ENCODE measurements around the gene SEC16A.
"Not testable (repeated sequence)": the region's sequence is repeated elsewhere in the genome, so short reads cannot be mapped to it uniquely, and the experiment has no call there.

SEC16A gene

DNA sequence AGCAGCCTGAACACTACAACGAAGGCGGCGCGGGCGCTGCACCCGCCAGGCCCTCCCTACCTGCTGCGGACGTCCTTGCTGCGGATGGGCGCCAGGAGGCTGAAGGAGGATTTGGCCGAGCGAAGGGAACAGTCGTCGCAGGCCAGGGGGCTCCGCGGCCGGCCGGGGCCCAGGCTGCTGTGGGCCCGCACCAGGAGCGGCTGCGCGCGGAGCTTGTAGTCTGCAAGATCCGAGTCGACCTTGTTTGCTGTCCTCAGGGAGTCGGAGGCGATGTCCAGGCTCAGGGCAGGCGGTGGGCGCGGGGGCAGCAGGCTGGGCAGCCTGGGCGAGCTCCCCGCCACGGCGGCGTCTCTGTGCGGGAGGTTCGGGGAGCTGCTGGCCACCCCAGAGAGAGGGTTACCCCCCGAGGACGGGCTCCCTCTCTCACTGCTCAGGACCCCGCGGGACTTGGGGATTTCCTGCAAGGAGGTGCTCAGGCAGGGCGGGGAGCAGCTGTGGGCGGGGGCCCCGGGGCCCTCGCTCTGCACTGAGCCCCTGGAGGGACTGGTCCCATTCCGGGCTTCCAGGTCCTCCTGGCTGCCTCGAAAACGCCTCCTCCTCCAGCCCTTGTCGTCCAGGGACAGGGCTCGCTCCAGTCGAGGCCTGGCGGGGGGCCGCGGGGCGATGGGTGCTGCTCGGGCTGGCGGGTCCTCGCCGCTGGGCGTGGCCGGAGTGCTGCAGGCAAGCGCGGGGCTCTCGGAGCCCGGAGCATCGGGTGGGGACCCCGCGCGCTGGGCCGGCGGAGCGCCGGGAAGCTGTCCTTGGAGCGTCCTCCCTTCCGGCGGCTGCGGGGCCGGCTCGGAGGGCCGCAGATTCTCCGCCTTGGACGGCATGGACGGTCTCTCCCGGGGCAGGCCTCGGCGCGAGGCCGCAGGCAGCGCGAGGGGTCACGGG lies 44.0 kb downstream of the SEC16A start:
- DNase-seq (ENCODE audit: low read depth in 2 of 2) = peak; percentile 39 to 44

DNA sequence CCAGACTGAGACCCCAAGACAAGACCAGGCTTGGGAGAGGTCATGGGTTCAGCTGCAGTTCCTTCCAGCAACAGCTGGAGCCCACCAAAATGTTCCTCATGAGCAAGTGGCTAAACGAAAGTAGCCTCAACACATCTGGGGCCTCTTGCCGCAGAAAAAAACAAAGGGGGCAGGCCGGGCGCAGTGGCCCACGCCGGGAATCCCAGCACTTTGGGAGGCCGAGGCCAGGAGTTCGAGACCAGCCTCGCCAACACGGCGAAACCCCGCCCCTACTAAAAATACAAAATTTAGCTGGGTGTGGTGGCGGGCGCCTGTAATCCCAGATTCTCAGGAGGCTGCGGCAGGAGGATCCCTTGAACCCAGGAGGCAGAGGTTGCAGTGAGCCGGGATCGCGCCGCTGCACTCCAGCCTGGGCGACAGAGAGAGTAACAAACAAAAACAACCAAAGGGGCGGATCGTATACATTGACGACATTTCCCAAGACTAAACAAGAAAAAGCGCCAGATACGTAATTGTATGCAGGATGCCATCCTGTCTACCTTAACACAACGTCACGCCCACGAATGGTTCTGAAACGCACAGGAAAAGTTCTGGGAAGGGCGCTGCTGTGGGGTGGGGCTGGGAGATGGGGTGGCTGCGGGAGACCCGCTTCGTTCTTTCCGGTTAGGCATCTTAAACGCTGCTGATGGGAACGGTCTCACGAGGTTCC lies 44.8 kb downstream of the SEC16A start:
- no peak for DNase-seq (ENCODE audit: low read depth in 2 of 2)

DNA sequence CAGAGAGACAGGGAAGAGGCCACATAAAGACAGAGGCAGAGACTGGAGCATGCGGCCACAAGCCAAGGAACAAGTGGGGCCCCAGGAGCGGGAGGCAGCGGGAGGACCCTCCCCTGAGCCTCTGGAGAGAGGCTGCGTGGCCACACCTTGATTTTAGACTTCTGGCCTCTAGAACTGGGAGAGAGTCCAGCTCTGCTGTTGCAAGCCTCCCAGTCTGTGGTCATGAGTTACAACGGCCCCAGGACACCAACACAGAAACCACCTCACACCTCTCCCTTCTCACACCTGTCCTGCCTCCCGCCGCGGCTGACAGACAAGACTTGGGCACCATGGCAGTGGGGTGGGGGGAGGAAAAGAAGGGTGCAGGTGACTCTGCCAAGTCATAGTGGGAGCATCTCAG lies 45.4 kb downstream of the SEC16A start:
- DNase-seq (ENCODE audit: low read depth in 2 of 2) = no peak

DNA sequence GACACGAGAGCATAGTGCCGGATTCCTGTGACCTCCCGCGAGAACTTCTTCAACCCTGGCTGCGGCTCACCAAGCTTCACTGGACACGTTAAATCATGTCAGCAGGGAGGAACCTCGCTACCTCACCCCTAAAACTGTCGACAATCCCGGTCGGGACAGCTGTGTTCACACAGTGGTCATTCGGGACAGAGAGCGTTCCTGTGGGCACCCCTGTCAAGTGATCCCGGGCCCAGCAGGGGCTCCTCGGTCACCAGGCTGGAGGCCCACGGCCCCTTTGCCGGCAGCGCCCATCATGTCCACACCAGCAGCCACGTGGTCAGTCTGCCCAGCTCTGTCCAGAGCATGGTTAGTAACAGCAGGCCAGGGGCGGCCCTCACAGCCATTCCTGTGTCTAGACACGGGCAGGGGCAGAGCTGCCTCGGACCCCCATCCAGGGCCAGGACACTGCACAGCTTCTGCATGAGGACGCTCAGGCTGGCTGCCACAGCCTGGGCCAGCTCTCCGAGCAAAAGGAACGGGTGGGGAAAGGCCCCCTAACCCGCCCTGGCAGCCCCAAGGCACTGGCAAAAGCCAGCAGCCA lies 46.7 kb downstream of the SEC16A start:
- no peak for DNase-seq (ENCODE audit: low read depth in 2 of 2)

DNA sequence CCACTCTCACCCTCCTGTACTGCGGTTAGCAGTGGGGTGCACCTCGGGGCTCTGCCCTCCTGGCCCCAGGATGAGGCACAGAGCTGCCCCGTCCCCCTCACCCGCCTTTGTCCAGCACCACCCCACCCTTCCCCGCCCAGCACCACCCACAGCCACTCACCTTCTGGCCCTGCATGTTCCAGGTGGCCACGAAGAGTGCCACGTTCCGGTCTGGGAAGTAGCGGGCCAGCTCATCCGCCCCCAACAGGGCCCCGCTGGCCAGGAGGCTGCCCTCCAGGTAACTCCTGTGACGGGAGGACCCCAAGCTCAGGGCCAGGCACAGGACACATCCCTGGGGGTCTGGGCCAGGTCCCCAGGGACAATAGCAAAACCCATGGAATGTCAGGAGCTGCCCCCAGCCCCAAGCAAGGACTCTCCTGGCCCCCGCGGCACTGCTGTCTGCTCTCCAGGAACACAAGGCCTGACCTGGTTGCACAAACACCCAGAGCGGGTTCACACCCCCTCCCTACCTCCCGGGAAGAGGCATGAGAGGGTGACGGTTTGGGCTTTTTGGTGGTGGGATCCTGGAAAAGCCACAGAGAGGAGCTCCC lies 48.2 kb downstream of the SEC16A start:
- no peak for DNase-seq (ENCODE audit: low read depth in 2 of 2)

DNA sequence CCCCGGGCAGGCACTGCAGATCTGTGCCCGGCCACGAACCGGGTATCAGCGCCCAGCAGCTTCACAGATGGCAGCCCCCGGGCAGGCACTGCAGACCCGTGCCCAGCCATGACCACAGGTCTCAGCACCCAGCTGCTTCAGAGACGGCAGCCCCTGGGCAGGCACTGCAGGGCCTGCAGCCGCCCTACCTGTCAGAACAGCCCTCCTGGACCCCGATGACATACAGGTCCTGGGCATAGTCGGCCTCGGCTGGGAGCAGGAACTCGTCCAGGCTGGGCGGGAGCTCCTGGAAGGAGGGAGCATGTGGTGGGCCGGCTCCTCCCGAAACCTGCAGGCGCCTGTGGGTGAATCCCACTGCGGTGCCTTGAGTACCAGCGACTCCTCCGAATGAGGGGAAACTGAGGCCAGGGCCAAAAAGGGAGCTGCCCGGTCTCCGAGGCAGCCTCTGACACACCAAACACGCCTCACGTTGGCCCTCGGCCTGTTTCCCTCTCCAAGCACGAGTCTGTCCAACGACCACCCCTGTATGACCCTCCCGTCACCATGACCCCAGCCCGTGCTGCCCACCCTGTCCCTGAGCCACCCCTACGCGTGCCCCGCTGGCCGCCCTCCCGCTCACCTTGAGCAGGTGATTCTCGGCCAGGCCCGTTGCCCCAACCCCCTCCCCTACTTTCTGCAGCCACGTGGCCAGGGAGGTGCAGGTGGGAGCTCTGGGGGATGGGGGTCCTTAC lies 48.8 kb downstream of the SEC16A start:
- DNase-seq (ENCODE audit: low read depth in 2 of 2) = no peak

DNA sequence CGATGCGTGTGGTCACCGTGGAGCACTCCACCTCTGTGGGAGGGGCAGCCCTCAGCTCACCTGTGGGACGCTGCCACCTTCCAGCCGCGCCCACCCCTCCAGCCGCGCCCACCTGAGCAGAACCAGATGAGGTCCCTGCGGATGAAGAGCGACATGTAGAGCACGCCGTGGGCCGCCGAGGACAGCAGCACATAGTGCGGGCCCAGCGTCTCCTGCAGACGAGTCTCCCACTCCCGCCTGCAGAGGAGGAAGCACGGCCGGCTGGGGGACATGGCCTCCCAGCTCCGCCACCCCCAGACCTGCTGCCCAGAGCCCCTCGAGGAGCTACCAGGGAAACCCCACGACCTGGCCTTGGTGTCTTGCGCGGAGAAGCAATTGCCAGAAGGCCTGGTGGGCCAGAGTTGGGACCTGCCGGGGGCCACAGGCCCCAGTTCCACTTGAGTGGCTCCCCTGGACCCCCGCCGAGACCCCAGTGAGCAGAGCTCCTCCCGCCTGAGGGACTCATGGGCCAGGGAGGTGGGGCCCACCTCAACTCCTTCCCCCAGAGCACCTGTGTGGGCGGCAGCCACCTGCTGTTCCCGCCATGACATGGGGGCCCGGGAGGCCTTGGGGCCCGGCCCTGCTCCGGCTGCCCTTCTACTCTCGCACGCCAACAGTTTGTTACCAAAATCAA lies 49.7 kb downstream of the SEC16A start:
- no peak for DNase-seq (ENCODE audit: low read depth in 2 of 2)

DNA sequence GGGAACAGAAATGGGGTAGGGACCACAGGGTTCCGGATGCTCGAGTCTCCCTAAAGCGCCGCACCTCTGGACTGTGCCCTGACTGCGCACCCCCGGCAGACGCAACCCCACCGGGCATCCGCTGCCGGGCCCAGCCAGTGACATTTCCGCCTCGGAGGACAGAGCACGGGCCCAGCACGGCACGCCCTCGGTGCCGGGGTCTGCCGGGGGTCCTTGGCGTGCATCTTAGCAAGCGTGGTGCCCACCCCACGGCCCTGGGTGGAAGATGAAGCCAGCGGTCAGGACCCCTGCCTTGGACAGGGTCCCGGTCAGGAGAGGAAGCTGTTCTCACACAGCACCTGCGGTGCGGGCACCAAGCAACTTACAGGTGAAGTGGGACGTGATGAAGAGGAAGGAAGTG lies 50.2 kb downstream of the SEC16A start:
- no peak for DNase-seq (ENCODE audit: low read depth in 2 of 2)

DNA sequence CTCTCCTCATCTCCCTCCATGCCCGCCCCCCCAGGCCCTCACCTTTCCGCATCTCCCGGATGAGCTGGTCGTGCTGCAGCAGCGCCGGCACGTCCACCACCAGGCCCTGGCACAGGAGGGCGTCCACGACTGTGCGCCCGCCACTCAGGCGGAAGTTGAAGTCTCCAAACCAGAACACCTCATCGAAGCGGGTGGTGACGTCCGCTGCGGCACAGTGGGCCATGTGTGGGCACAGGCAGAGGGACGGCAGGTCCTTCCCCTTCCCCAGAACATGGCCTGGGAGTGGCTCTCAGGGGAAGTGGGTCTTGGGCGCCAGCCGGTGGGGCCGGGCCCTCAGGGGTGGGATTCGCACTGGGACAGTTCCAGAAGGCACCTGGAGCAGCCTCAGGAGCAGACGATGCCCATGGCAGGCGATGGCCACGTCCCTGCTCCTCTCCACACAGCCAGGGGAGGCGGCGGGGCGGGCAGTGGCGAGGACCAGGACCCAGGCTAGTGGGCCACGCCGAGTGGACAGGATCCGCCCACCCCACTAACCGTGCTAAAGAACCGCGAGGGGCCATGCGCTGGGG lies 51.0 kb downstream of the SEC16A start:
- no peak for DNase-seq (ENCODE audit: low read depth in 2 of 2)

DNA sequence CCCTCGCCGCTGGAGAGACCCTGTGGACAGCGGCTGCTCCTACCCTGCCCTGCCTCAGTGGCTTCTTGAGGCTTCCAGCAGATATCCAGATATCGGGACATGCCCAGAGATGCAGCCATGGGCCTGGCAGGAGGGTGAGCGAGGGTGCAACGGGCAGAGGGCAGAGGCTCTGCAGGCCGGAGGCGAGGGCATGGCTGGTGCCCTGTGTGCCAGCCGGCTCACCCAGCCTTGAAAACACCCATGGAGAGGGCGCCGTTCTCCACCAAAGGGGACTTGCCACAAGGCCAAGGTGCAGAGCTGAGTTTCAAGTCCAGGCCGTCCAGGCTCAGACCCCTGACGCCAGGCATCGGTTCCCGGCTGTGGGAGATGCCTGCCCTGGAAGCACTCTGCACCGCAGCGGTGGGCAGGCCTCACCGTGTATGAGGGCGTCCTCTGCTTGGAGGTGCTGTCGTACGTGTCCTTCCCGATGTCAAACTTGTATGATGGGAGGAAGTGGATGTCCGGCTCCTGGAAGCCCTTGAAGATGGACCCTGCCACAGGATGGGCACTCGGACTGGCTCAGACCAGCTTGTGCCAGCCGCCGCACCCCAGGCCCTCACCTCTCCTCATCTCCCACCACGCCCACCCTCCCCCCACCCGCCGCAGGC lies 52.1 kb downstream of the SEC16A start:
- no peak for DNase-seq (ENCODE audit: low read depth in 2 of 2)

DNA sequence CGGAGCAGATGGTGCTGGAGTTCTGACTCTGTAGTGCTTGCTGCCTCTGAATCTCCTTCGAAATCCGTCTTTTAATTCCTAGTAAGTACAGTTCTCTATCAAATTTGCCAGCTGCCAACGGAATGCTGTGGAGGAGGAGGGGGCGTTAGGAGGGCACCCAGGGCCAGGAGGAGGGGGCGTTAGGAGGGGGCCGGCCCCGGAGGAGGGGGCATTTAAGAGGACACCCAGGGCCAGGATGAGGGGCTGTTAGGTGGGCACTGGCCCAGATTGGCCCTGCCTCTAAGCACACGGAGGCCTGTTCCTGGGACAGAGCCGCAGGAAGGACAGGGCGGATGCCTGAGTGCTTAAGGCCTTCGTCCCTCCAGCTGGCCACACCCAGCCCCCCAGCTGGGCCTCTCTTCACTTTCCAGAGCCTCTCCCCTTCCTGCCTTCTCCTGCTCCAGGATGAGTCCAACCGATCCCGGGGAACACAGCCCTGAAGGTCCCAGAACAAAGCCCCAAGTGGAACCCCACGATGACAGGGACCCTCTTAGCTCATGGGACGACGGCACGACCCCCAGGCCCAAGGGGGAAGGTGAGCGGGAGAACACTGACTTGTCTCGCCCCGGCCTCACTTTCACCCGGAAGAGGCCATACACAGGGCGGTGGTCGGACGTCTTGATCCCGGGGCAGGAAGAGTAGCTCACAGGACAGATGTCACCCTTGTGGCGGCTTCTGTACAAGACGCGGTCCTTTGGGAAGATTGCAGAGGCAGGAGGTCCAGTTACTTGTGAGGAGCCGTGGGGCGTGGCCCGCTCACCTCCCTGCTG lies 53.0 kb downstream of the SEC16A start:
- no peak for DNase-seq (ENCODE audit: low read depth in 2 of 2)

DNA sequence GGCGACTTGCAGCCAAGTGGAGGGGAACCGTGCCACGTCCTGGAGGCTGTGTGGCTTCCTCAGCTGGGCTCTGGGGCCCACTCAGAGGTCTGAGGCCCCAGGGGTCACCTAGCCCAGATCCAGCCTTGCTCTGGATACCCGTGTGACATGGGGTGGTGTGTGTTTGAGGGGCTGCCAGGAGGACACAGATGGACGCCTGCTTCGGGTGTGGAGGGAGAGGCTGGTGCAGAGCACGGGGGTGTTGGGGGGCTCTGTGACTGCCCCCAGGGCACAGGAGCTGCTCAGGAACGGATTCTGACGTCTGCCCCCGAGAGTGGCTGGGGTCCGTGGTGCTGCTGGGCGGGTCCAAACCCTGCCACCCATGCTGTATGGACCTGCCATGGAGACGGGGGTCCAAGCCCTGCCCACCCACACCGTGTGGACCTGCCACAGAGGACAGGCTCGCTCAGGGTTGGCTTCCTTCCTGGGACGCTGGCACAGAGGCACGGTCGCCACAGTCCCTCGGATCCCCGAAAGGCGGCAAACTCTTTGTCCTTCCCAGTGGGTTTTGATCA lies 53.7 kb downstream of the SEC16A start:
- DNase-seq (ENCODE audit: low read depth in 2 of 2) = no peak

DNA sequence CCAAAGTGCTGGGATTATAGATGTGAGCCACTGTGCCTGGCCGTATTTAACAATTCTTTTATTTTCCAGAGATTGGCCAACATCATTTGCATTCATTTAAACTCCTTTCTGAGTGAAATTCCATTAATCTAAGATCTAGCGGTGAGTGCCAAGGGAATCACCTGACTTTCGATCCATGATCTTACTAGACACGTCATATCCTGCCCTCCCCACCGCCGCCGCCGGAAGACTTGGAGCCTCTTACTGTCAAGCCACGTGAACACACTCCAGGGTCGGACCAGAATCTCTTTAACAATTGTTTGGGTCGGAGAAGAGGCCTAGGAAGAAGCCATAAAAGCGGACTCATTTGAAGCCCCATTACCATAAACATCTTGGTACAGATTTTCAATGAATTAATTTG lies 56.1 kb downstream of the SEC16A start:
- no peak for DNase-seq (ENCODE audit: low read depth in 2 of 2)

DNA sequence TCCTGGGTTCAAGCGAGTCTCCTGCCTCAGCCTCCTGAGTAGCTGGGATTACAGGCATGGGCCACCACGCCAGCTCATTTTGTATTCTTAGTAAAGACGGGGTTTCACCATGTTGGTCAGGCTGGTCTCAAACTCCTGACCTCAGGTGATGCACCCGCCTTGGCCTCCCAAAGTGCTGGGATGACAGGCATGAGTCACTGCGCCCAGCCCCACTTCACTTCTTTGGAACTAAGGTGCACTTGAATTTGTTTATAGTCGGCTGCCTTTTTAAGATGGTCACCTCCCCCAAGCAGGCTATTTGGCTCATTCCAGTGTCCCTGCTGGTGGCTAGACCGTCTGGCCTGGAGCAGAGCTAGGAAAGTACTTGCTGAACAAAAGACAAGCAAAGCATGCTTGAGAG lies 57.5 kb downstream of the SEC16A start:
- not testable (repeated sequence) for DNase-seq (ENCODE audit: low read depth in 2 of 2)

DNA sequence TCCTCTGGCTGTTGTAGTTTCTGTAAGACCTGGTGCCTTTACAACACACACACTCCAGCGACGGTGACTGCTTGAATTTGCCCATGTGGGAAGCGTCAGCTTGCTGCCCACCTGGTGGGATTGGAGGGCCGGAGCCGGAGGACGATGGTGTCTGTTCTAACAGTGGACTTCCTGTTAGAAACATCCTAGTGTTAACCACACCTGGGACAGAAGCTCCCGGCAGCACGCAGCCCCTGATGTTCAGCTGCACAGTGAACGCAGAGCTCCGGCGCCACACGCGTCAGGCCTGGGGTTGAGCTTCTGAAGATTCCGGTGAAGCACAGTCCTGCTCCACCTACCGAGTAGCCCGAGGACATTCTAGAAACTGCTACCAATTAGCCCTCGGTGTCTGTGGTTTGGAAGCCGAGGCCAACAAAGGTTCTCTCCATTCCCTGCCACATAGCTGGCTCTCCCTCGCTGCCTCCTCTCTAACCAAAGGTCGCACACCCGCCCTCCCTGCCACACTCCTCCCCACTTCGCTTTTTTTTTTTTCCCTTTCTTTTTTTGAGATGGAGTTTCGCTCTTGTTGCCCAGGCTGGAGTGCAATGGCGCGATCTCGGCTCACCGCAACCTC lies 58.0 kb downstream of the SEC16A start:
- DNase-seq (ENCODE audit: low read depth in 2 of 2) = no peak

DNA sequence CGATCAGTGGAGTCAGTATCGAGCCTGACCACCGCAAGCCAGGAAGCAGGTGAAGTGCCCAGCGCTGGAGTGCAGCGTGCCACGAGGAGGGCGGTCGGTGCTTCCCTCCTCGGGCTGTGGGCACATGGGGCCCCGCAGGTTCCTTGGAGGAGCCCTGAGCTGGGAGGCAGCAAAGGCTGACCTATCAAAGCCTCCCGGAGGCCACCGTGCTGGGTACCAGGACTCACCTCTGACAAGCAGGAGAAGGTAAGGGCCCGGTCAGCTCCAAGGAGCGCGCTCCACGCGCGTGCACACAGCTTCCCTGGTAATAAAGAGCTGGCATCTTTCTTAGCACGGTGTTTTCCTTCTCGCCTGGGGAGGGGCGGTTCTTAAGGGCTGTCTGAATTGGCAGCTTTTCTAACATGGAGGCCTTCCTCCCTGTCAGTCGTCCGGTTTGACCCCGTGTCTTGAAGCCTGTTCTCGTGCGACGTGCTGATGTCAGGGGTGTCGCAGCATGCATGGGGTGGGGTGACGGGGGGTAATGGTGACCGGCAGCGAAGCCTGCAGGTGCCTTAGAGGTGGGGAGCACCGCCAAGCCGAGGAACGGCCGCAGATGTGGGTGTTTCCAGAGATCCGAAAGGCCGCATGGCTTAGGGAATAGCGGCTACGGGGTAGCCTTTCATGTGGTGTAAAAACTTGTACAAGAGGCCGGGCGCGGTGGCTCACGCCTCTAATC lies 59.3 kb downstream of the SEC16A start:
- DNase-seq (ENCODE audit: low read depth in 2 of 2) = no peak

DNA sequence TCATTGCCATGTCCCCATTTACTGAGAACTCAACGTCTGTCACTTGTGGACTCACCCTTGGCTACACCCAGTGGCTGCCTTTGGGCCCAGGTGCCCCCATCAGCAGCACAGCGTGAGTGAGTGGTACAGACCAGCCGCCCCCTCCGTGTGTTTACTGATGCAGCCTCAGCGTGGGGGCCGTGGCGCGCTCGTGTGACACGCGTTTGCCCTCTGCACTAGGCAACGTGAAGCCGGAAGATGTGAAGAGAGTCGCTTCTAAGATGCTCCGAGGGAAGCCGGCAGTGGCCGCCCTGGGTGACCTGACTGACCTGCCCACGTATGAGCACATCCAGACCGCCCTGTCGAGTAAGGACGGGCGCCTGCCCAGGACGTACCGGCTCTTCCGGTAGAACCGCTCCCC lies 60.0 kb downstream of the SEC16A start:
- DNase-seq (ENCODE audit: low read depth in 2 of 2) = no peak

DNA sequence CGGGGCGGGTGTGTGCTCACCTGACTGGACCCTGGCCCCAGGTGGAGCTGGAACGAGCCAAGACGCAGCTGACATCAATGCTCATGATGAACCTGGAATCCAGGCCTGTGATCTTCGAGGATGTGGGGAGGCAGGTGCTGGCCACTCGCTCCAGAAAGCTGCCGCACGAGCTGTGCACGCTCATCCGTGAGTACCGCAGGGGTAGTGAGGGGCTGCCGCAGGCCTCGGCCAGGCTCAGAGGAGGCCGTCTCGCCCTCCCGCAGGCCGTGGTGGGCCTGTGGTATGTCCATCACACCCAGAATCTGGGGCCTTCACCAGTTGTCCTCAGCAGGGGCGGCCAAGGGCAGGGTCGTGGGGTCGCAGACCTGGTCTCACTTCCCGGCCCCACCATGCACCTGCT lies 61.0 kb downstream of the SEC16A start:
- DNase-seq (ENCODE audit: low read depth in 2 of 2) = no peak

Measured in stimulated activated CD4-positive, alpha-beta T cell treated with anti-CD3 and anti-CD28 coated beads, Interleukin-15, amount 100 ng/mL, for 48 hours (primary cell).